Right atrium auricular region (tissue), 2 donors: Measurements from ENCODE around the gene PITX1. TPM values are rescaled to one million over a fixed set of nuclear protein-coding genes. Genes with fewer than 3 reads are reported as not detected.
"Not testable (repeated sequence)": the region's sequence is repeated elsewhere in the genome, so short reads cannot be mapped to it uniquely, and the experiment has no call there.

Experiments used
- DNase-seq: peaks from one replicate; pipeline ENCODE4 v3.0.0-alpha.2; 2019; ENCODE audit warnings: low spot score
- H3K27ac ChIP-seq, 2 donors: fragments of 200-600 bp; sonication (generic); 1 replicate in 1 of 2; 2 replicates in 1 of 2; pipeline ENCODE4 v1.5.1; 2016 to 2019
- H3K27me3 ChIP-seq, 2 donors: fragments of 200-600 bp; sonication (generic); one replicate each; pipeline versions ENCODE4 v1.5.1 to v1.6.0; 2017 to 2019
- H3K36me3 ChIP-seq: fragments of 200-600 bp; sonication (generic); one replicate; pipeline ENCODE4 v1.5.1; 2016
- H3K4me1 ChIP-seq, 2 donors: fragments of 200-600 bp; sonication (generic); one replicate each; pipeline versions ENCODE4 v1.5.1 to v1.6.0; 2017 to 2019
- H3K4me3 ChIP-seq, 2 donors: fragments of 200-600 bp; sonication (generic); 1 replicate in 1 of 2; 2 replicates in 1 of 2; pipeline ENCODE4 v1.5.1; 2017 to 2019; ENCODE audit warnings: mild to moderate bottlenecking in 1 of 2, moderate library complexity in 1 of 2
- H3K9me3 ChIP-seq, 2 donors: fragments of 200-600 bp; sonication (generic); one replicate each; pipeline ENCODE4 v1.5.1; 2019
- total RNA-seq, 2 donors: library from RNA; depleted of rRNA; stranded (reverse); fragments of >200 nt; gene quantifications; one replicate each; pipeline ENCODE4 v1.1.0, GENCODE V29; 2016
- TF ChIP-seq, protein P1 (sequence below), 2 donors: fragments of 200-600 bp; sonication (generic); IDR thresholded peaks; one replicate each; pipeline ENCODE4 v1.5.1; 2019; ENCODE audit warnings: antibody characterized with exemption in 2 of 2

Gene PITX1
- total RNA-seq, 2 donors from 2014 or later, result not detected

DNA sequence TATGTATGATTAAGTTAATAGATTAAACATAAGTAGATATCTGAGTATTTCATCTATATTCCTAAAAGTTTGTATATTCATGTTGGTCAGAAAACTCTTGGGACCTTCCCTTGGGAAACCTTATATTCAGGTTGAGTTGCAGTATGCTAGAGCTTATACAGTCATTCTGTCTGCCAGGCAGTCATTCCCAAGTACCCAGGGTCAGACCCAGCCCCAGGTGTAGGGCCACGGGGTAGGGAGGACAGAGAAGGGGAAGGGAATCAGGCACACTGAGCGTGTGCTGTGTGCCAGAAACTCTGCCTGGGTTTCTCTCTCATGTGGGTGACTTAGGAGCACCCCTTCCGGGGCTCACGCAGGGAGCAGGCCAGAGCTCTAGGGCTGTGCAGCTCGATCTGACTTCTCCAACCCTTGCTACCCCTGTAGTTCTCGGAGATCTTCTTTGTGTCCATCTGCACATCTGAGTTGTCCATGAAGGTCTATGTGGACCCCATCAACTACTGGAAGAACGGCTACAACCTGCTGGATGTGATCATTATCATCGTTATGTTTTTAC, 38.1 kb downstream of the PITX1 start:
- Histone ChIP-seq H3K36me3 (no peaks in the 10 kb centered on the region), H3K27me3 (no peaks in the 10 kb centered on the region), H3K4me1 (no peaks in the 10 kb centered on the region), H3K27ac (no peak overlapping the region), H3K9me3 (no peaks in the 10 kb centered on the region), H3K4me3 (no peak overlapping the region)
- DNase-seq, result no peak
- TF ChIP-seq, protein P1, sequence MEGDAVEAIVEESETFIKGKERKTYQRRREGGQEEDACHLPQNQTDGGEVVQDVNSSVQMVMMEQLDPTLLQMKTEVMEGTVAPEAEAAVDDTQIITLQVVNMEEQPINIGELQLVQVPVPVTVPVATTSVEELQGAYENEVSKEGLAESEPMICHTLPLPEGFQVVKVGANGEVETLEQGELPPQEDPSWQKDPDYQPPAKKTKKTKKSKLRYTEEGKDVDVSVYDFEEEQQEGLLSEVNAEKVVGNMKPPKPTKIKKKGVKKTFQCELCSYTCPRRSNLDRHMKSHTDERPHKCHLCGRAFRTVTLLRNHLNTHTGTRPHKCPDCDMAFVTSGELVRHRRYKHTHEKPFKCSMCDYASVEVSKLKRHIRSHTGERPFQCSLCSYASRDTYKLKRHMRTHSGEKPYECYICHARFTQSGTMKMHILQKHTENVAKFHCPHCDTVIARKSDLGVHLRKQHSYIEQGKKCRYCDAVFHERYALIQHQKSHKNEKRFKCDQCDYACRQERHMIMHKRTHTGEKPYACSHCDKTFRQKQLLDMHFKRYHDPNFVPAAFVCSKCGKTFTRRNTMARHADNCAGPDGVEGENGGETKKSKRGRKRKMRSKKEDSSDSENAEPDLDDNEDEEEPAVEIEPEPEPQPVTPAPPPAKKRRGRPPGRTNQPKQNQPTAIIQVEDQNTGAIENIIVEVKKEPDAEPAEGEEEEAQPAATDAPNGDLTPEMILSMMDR (IDR thresholded peaks at IDR 0.05), result no peak

DNA sequence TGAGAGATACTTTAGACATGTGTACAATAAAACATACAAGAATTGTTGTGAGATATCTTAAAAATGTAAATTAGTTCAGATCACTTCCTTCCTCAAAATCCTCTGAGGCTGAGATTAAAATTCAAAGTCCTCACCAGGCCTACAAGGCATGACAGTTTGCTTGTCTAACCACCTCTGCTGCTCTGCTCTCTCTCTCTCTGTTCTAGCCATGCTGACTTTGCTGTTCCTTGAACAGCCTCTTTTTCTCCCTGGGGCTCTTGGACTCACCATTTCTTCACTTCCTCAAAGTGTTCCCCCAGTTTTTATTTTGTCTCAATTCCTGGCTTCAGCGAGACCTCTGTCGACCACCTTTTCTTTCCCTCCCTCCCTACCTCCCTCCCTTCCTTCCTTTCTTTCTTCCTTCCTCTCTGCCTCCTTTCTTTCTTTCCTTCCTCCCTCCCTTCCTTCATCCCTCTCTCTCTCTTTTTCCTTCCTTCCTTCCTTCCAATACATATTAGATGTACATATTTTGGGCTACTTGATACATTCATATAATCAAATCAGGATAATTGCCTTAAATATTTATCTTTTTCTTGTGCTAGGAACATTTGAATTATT, 39.4 kb downstream of the PITX1 start:
- no peak overlapping the region for H3K27ac ChIP-seq
- H3K9me3 ChIP-seq, result no peaks in the 10 kb centered on the region
- no peaks in the 10 kb centered on the region for H3K36me3 ChIP-seq
- TF ChIP-seq, protein P1 (IDR thresholded peaks at IDR 0.05), result no peak
- DNase-seq, result no peak
- H3K4me1 ChIP-seq, result no peaks in the 10 kb centered on the region
- H3K4me3 ChIP-seq, result no peak overlapping the region
- no peaks in the 10 kb centered on the region for H3K27me3 ChIP-seq

DNA sequence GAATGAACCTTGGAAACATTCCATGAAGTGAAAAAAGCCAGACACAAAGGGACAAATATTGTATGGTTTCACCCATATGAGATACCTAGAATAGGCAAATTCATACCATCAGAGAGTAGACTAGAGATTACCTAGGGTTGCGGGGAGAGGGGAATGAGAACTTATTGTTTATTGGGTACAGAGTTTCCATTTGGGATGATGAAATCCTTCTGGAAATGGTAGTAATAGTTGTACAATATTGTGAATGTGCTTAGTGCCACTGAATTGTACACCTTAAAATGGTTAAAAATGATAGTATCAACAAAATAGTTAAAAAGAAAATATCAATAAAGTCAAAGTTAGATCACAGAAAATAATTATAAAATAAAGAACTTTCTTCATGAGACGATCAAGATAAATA, 40.9 kb downstream of the PITX1 start:
- no peak overlapping the region for H3K27ac ChIP-seq
- no peaks in the 10 kb centered on the region for H3K36me3 ChIP-seq
- TF ChIP-seq, protein P1 (IDR thresholded peaks at IDR 0.05), result no peak
- H3K4me3 ChIP-seq, result no peak overlapping the region
- no peaks in the 10 kb centered on the region for H3K27me3 ChIP-seq
- H3K9me3 ChIP-seq, result no peaks in the 10 kb centered on the region
- no peak for DNase-seq
- no peaks in the 10 kb centered on the region for H3K4me1 ChIP-seq

DNA sequence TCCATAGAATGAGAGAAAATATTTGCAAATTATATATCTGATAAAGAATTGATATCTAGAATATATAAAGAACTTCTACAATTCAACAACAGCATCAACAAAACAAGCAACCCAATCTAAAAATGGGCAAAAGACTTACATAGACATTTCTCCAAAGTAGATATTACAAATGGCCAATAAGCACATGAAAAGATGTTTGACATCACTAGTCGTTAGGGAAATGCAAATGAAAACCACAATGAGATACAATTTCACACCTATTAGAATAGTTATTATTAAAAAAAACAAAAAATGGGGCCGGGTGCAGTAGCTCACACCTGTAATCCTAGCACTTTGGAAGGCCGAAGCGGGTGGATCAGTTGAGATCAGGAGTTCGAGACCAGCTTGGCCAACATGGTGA, 41.9 kb downstream of the PITX1 start:
- TF ChIP-seq, protein P1 (IDR thresholded peaks at IDR 0.05), result no peak
- Histone ChIP-seq H3K9me3 (no peaks in the 10 kb centered on the region), H3K4me1 (no peaks in the 10 kb centered on the region)

DNA sequence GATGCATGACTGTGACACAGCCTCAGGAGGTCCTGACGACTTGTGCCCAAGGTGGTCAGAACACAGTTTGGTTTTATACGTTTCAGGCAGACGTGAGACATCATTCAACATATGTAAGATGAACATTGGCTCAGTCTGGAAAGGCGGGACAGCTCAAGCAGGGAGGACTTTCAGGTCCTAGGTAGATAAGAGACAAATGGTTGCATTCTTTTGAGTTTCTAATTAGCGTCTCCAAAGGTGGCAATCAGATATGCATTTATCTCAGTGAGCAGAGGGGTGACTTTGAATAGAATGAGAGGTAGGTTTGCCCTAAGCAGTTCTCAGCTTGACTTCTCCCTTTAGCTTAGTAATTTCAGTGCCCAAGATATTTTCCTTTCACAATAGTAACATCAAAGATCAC, 43.8 kb downstream of the PITX1 start:
- H3K27ac ChIP-seq, H3K4me1 ChIP-seq, H3K9me3 ChIP-seq, H3K27me3 ChIP-seq, H3K36me3 ChIP-seq, DNase-seq, H3K4me3 ChIP-seq: not testable (repeated sequence)

More for the DNA sequence above, 41.9 kb downstream of the PITX1 start:
- DNase-seq, result no peak
- H3K36me3 ChIP-seq, result no peaks in the 10 kb centered on the region
- no peak overlapping the region for H3K4me3 ChIP-seq
- H3K27ac ChIP-seq, result no peak overlapping the region
- no peaks in the 10 kb centered on the region for H3K27me3 ChIP-seq

DNA sequence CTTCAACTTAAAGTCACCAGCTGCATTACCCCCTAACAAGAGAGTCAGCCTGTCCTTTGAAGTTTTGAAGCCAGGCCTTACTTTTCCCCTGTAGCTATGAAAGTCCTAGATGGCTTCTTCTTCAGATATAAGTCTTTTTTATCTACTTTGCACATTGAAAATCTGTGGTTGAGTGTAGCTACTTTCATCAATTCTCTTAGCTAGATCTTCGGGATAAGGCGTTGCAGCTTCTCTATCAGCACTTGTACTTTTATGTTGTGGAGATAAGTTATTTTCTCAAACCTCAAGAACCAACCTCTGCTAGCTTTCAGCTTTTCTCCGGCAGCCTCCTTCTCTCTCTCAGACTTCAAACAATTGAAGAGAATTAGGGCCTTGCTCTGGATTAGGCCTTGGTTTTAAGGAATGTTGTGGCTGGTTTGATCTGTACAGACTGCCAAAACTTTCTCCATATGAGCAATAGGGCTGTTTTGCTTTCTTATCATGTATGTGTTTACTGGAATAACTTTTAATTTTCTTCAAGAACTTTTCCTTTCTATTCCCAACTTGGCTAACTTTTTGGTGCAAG, 44.7 kb downstream of the PITX1 start:
- no peaks in the 10 kb centered on the region for H3K9me3 ChIP-seq
- TF ChIP-seq, protein P1 (IDR thresholded peaks at IDR 0.05), result no peak
- H3K4me3 ChIP-seq, result no peak overlapping the region
- no peak for DNase-seq
- no peaks in the 10 kb centered on the region for H3K36me3 ChIP-seq
- H3K4me1 ChIP-seq, result no peaks in the 10 kb centered on the region
- no peaks in the 10 kb centered on the region for H3K27me3 ChIP-seq
- no peak overlapping the region for H3K27ac ChIP-seq
